Measurements from ENCODE around the gene ZDHHC12.
"Not testable (repeated sequence)": the region's sequence is repeated elsewhere in the genome, so short reads cannot be mapped to it uniquely, and the experiment has no call there.

Gene ZDHHC12

GRCh38 chr9:128706671-128707381, 17.1 kb downstream of the ZDHHC12 start:
- no peak for DNase-seq

- no peak for DNase-seq
These were observed 17.9 kb downstream of the ZDHHC12 start for GRCh38 chr9:128706045-128706444.

GRCh38 chr9:128705051-128705965, 18.6 kb downstream of the ZDHHC12 start:
- no peak for DNase-seq

GRCh38 chr9:128704356-128704670, 19.6 kb downstream of the ZDHHC12 start:
- no peak for DNase-seq

GRCh38 chr9:128703616-128704355, 20.1 kb downstream of the ZDHHC12 start:
- DNase-seq: no peak

- DNase-seq: peak; percentile 19
These were observed 20.8 kb downstream of the ZDHHC12 start for GRCh38 chr9:128702949-128703615.

GRCh38 chr9:128702445-128702948, 21.4 kb downstream of the ZDHHC12 start, which contains the start of gene PKN3:
PKN3 (plus strand) TSS chr9:128702503; CDS start chr9:128702916, 413 bp downstream.
- peak; percentile 57 for DNase-seq

GRCh38 chr9:128701227-128701854, 22.6 kb downstream of the ZDHHC12 start:
- DNase-seq: no peak

- DNase-seq: not testable (repeated sequence)
These were observed 24.7 kb downstream of the ZDHHC12 start for GRCh38 chr9:128699096-128699795.

GRCh38 chr9:128696923-128697707, 26.8 kb downstream of the ZDHHC12 start:
- DNase-seq: no peak

- no peak for DNase-seq
These were observed 29.6 kb downstream of the ZDHHC12 start for GRCh38 chr9:128694344-128694743.

GRCh38 chr9:128693738-128694137, 30.2 kb downstream of the ZDHHC12 start:
- not testable (repeated sequence) for DNase-seq

- no peak for DNase-seq
These were observed 33.3 kb downstream of the ZDHHC12 start for GRCh38 chr9:128690684-128691034.

GRCh38 chr9:128689820-128690683, 33.9 kb downstream of the ZDHHC12 start:
- DNase-seq: no peak

GRCh38 chr9:128689293-128689774, 34.6 kb downstream of the ZDHHC12 start:
- no peak for DNase-seq

GRCh38 chr9:128688501-128689292, 35.2 kb downstream of the ZDHHC12 start, which contains the start of gene SET:
SET (plus strand) TSS chr9:128689222; CDS start chr9:128689583, 361 bp downstream.
- peak; percentile 77 for DNase-seq

- DNase-seq: no peak
These were observed 36.5 kb downstream of the ZDHHC12 start for GRCh38 chr9:128687453-128687852.

All from NCI-H2227 treated with DMSO at 0.1 percent for 48 hours (cell line).